Vagina (tissue), 2 donors: ENCODE data around the gene ZMYND15. TPM values are rescaled to one million over a fixed set of nuclear protein-coding genes. Genes with fewer than 3 reads are reported as not detected.

Experiments
- DNase-seq, 2 donors: peaks; one replicate each; pipeline ENCODE4 v3.0.0-alpha.2; 2017; ENCODE audit errors: extremely low spot score in 2 of 2
- H3K27ac ChIP-seq: fragments of 200-600 bp; sonication (generic); one replicate; pipeline ENCODE4 v1.5.1; 2019
- H3K27me3 ChIP-seq: fragments of 200-600 bp; sonication (generic); one replicate; pipeline ENCODE4 v1.5.1; 2019
- H3K36me3 ChIP-seq, 2 donors: fragments of 200-600 bp; sonication (generic); one replicate each; pipeline ENCODE4 v1.5.1; 2017 to 2019
- H3K4me1 ChIP-seq: fragments of 200-600 bp; sonication (generic); one replicate; pipeline ENCODE4 v1.5.1; 2019
- H3K4me3 ChIP-seq, 2 donors: fragments of 200-600 bp; sonication (generic); 1 replicate in 1 of 2; 2 replicates in 1 of 2; pipeline ENCODE4 v1.5.1; 2016 to 2019
- H3K9me3 ChIP-seq: fragments of 200-600 bp; sonication (generic); one replicate; pipeline ENCODE4 v1.5.1; 2019
- POLR2A ChIP-seq, 2 donors: fragments of 450-650 bp; IDR thresholded peaks; one replicate each; pipeline ENCODE4 v1.6.1; 2017; ENCODE audit warnings: antibody characterized with exemption in 2 of 2, mild to moderate bottlenecking in 2 of 2, moderate library complexity in 2 of 2
- POLR2AphosphoS5 ChIP-seq, 2 donors: sonication (generic); formaldehyde crosslinking; IDR thresholded peaks; one replicate each; pipeline ENCODE4 v1.9.0; 2017; ENCODE audit warnings: antibody characterized with exemption in 2 of 2, mild to moderate bottlenecking in 2 of 2, low read depth in 1 of 2; ENCODE audit not compliant: insufficient read depth in 1 of 2
- intact Hi-C: fragments of 100-400 bp; cut with DNase I; formaldehyde crosslinking; loops from one replicate; pipeline ENCODE4 v1.15.1; 2023
- total RNA-seq: library from RNA; depleted of rRNA; stranded (reverse); fragments of >200 nt; gene quantifications from one replicate; pipeline ENCODE4 v1.2.3, GENCODE V29; 2016
- TF ChIP-seq, protein P1 (sequence below), 3 experiments: fragments of 450-650 bp in 2 of 3; fragments of 200-600 bp in 1 of 3; sonication (generic) in 1 of 3; IDR thresholded peaks; one replicate each; pipeline ENCODE4 v1.5.1; 2017 to 2019; ENCODE audit warnings: antibody characterized with exemption in 3 of 3, mild to moderate bottlenecking in 2 of 3, moderate library complexity in 2 of 3

ZMYND15 gene
- total RNA-seq, 1 donor from 2014 or later: not detected

DNA sequence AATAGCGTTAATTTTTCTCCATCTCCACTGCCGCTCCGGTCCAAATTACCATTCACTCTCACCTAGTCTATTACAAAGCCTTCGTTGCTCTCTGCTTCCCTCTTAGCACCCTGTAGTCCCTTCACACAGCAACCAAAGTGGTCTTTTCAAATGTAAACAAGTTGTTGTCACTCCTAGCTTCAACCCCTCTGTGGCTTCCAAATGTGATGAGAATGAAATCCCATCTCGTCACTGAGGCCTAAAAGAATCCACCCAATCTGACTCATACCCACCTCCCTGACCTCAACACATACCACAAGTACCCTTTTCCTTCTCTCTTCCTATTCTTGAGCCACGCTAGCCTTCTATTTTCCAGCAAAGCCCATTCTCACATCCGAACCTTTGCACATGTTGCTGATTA is 33.5 kb upstream of the ZMYND15 start:
- DNase-seq: no peak
- intact Hi-C loops: no loop called here
- Histone ChIP-seq H3K27ac (no peak overlapping the region), H3K4me3 (no peak overlapping the region), H3K36me3 (no peaks in the 10 kb centered on the region), H3K27me3 (no peaks in the 10 kb centered on the region), H3K4me1 (peaks cover 32% of the 10 kb centered on the region), H3K9me3 (no peaks in the 10 kb centered on the region)
- TF ChIP-seq POLR2A (IDR thresholded peaks at IDR 0.05) (no peak), POLR2AphosphoS5 (IDR thresholded peaks at IDR 0.05; ENCODE audit: insufficient read depth in 1 of 2, low read depth in 1 of 2) (no peak)
- TF ChIP-seq, protein P1, sequence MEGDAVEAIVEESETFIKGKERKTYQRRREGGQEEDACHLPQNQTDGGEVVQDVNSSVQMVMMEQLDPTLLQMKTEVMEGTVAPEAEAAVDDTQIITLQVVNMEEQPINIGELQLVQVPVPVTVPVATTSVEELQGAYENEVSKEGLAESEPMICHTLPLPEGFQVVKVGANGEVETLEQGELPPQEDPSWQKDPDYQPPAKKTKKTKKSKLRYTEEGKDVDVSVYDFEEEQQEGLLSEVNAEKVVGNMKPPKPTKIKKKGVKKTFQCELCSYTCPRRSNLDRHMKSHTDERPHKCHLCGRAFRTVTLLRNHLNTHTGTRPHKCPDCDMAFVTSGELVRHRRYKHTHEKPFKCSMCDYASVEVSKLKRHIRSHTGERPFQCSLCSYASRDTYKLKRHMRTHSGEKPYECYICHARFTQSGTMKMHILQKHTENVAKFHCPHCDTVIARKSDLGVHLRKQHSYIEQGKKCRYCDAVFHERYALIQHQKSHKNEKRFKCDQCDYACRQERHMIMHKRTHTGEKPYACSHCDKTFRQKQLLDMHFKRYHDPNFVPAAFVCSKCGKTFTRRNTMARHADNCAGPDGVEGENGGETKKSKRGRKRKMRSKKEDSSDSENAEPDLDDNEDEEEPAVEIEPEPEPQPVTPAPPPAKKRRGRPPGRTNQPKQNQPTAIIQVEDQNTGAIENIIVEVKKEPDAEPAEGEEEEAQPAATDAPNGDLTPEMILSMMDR (IDR thresholded peaks at IDR 0.05): no peak

DNA sequence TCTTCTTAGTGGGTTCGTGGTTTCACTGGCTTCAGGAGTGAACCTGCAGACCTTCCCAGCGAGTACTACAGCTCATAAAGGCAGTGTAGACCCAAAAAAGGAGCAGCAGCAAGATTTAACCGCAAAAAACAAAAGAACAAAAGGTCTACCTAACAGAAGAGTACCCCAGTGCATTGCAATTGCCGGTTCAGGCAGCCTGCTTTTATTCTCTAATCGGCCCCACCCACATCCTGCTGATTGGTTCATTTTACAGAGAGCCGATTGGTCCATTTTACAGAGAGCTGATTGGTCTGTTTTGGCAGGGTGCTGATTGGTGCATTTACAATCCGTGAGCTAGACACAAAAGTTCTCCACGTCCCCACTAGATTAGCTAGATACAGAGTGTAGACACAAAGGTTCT is 31.2 kb upstream of the ZMYND15 start:
- no peak for TF ChIP-seq POLR2AphosphoS5 (IDR thresholded peaks at IDR 0.05; ENCODE audit: insufficient read depth in 1 of 2, low read depth in 1 of 2)
- no peak for TF ChIP-seq POLR2A (IDR thresholded peaks at IDR 0.05)
- TF ChIP-seq, protein P1 (IDR thresholded peaks at IDR 0.05): no peak
- no peaks in the 10 kb centered on the region for H3K36me3 ChIP-seq
- intact Hi-C loops: no loop called here
- H3K9me3 ChIP-seq: no peaks in the 10 kb centered on the region
- no peak overlapping the region for H3K4me3 ChIP-seq
- no peak overlapping the region for H3K27ac ChIP-seq
- no peak for DNase-seq
- H3K4me1 ChIP-seq: peaks cover 32% of the 10 kb centered on the region
- no peaks in the 10 kb centered on the region for H3K27me3 ChIP-seq

DNA sequence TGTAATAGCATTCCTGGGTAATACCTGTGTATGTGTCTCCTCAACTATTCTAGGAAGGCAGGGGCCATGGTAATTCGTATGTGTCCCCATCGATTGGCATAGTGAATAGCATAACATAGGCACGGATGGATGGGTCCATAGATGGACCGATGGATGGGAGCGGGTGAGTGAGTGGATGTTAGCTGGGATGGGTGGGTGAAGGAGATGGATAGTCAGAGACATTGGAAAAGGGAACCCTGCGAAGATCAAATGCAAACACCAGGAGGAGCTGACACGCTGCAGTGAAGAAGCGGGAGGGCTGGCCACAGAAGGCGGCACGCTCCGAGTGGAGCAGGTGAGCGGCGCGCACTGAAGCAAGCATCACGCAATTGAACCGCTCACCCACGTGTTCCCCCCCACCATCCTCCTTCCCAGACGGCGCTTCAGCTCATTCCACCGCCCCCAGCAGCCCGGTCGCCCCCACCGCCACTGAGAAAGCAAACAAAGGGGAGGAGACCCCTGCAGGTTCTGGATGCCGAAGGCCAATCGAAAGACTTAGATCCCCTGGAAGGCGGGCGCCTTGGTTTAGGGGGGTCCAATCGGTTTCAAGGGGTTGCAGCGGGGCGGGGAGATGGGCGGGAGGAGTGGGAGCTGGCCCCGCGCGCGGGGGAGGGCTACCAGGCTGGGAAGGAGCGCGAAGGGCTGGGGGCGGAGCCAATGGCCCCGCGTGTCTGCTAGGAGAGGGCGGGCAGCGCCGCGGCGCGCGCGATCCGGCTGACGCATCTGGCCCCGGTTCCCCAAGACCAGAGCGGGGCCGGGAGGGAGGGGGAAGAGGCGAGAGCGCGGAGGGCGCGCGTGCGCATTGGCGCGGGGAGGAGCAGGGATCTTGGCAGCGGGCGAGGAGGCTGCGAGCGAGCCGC is 29.6 kb upstream of the ZMYND15 start, which contains the start of gene ARRB2:
TSS of gene ARRB2 (plus strand) at position 839 of the 899 bp plus-strand sequence. CDS start 90 bp downstream, outside the sequence.
- Histone ChIP-seq H3K9me3 (no peaks in the 10 kb centered on the region), H3K4me1 (peaks cover 31% of the 10 kb centered on the region), H3K36me3 (no peaks in the 10 kb centered on the region), H3K27ac (peak within 1 kb of the TSS; percentile 89), H3K4me3 (peak within 1 kb of the TSS; percentile 74 to 91), H3K27me3 (no peaks in the 10 kb centered on the region)
- intact Hi-C loops: loop anchor here (5.0 kb wide), 1 partner anchor 77 kb away; the partner anchor contains the start of genes GLTPD2 and VMO1
- peak in 1 of 2 donors; percentile 18 for TF ChIP-seq POLR2A (IDR thresholded peaks at IDR 0.05)
- TF ChIP-seq POLR2AphosphoS5 (IDR thresholded peaks at IDR 0.05; ENCODE audit: insufficient read depth in 1 of 2, low read depth in 1 of 2): peak; percentile 56 to 65
- TF ChIP-seq, protein P1 (IDR thresholded peaks at IDR 0.05): peak; percentile 7 to 69 (median 54)
- peak in 1 of 2 donors; percentile 97 for DNase-seq

DNA sequence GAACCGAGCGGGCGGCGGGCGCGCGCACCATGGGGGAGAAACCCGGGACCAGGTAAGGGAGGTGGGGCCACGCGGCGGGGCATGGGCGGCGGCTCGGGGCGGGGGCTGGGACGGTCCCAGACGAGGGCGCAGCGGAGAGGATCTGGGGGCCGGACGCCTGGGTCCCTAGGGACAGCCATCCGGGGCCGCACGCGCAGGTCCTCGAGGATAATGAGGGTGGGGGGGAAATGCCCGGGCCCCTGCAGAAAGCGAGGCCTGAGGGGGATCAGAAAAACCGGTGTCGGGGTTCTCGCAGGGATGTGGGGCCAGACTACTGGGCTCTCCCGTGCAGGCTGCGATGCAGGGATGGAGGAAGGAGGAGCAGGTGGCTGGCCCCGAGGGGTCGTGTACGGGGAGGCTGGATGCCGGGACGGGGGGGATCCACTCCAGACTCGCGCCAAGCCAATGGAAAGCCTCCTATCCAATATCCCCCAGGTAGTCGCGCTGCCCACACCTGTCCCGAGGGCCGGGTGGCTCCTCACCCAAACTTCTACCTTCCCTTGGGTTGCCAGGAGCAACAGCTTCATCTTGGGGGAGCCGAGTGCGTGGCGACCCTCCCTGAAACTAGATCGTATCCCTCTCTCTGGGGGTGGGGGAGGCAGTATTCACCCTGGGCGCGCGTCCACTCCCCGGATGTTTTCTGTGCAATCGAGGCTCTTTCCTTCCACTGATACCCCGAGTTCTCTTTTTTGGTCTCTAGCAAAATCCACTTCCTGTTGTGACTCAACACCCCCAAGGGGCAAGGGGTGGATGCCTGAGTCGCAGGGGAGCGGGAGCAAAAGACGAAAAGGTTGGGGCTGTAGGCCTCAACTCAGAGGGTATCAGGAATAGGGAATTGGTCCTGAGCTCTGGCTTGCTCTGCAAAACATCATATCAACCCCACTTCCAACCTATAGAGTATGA is 28.7 kb upstream of the ZMYND15 start:
- Histone ChIP-seq H3K4me3 (peak overlapping the region; percentile 74 to 91), H3K27ac (peak overlapping the region; percentile 89), H3K36me3 (no peaks in the 10 kb centered on the region), H3K9me3 (no peaks in the 10 kb centered on the region), H3K27me3 (no peaks in the 10 kb centered on the region), H3K4me1 (peaks cover 31% of the 10 kb centered on the region)
- DNase-seq: no peak
- intact Hi-C loops: loop anchor here (5.0 kb wide), 1 partner anchor 76 kb away; the partner anchor contains the start of genes GLTPD2 and VMO1
- TF ChIP-seq POLR2AphosphoS5 (IDR thresholded peaks at IDR 0.05; ENCODE audit: insufficient read depth in 1 of 2, low read depth in 1 of 2): no peak
- peak in 1 of 2 donors; percentile 19 for TF ChIP-seq POLR2A (IDR thresholded peaks at IDR 0.05)

- TF ChIP-seq POLR2A (IDR thresholded peaks at IDR 0.05): no peak
- H3K27me3 ChIP-seq: no peaks in the 10 kb centered on the region
- intact Hi-C loops: loop anchor here (5.0 kb wide), 1 partner anchor 76 kb away; the partner anchor contains the start of genes GLTPD2 and VMO1
- H3K9me3 ChIP-seq: no peaks in the 10 kb centered on the region
- H3K4me3 ChIP-seq: peak overlapping the region; percentile 74 to 91
- no peak overlapping the region for H3K27ac ChIP-seq
- no peaks in the 10 kb centered on the region for H3K36me3 ChIP-seq
- H3K4me1 ChIP-seq: peaks cover 31% of the 10 kb centered on the region
- no peak for DNase-seq
Measured at GRCh38 chr17:4711661-4712181, 27.9 kb upstream of the ZMYND15 start.
